ENCODE measurements around the gene ORMDL1. TPM values are rescaled to one million over a fixed set of nuclear protein-coding genes. Genes with fewer than 3 reads are reported as not detected.

The ORMDL1 gene
- polyA plus RNA-seq, result 10 to 100 TPM; 30.3 to 67.8 (median 39.4) TPM

DNA sequence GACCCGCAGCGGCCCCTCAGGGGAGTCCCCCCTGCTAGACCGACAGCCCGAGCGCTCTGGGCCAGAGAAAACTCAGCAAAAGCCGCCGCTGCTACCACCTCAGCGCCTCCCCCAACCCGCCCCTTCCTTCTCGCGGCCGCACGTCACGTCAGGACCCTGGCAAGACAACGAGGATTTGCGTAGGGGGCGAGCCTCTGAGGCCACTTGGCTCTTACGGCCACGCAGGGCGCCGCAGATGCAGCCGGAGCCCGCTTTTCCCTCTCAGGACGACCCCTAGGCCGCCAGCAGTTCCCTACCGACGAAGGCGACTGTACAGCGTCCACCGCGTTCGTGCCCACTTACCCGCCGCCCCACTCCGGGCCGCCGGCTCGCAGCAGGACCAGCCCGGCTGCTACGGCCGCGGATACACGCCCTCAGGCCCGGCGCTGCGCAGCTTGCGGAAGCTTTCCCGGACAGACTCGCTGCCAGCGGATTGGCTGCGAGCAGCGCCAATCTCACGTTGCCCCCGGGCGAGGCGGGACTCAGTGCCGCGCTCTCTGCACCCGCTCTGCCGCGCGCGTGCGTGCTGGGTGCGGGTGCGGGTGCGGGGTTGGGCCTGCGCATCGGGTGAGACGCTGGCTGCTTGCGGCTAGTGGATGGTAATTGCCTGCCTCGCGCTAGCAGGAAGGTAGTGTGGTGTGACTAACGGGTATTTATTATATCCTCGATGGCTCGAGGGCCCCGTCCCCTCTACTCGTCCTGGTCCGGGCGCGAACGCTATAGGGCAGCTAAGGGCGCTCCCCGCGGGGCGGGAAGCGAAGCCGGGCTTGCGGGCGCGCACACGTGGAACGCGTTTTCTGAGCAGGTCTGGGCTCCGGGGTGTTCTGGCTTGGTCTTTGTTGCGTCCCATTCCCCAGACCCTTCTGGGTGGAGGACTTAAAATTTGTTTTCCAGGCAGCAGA lies at the start of gene ORMDL1, which contains the start of gene PMS1:
ORMDL1 (minus strand) TSS at position 413 of the 941 bp plus-strand sequence. CDS start 1,744 bp downstream, outside the sequence.
PMS1 (plus strand) TSS at position 524 of the 941 bp plus-strand sequence. CDS start 7,360 bp downstream, outside the sequence.
- WGBS, 3 donors, result 0 to 1% (median 1%) methylated on average over 91 to 96 of the region's 96 CpGs
- H3K27ac ChIP-seq (ENCODE audit: low read depth, low read length), result peak within 1 kb of the TSS; percentile 6

GRCh38 chr2:189830510-189830909 lies 46.4 kb upstream of the ORMDL1 start:
- 100% methylated on average over 1 of the region's 1 CpG for WGBS, 3 donors
- H3K27ac ChIP-seq (ENCODE audit: low read depth, low read length), result no peak overlapping the region

- WGBS, 3 donors, result 61 to 86% (median 85%) methylated on average over 4 of the region's 4 CpGs
- no peak overlapping the region for H3K27ac ChIP-seq (ENCODE audit: low read depth, low read length)
These were observed 45.1 kb upstream of the ORMDL1 start for GRCh38 chr2:189829102-189829833.

- no peak overlapping the region for H3K27ac ChIP-seq (ENCODE audit: low read depth, low read length)
- WGBS, 3 donors, result 95 to 99% (median 98%) methylated on average over 5 of the region's 5 CpGs
These were observed 41.9 kb upstream of the ORMDL1 start for GRCh38 chr2:189826039-189826438.

DNA sequence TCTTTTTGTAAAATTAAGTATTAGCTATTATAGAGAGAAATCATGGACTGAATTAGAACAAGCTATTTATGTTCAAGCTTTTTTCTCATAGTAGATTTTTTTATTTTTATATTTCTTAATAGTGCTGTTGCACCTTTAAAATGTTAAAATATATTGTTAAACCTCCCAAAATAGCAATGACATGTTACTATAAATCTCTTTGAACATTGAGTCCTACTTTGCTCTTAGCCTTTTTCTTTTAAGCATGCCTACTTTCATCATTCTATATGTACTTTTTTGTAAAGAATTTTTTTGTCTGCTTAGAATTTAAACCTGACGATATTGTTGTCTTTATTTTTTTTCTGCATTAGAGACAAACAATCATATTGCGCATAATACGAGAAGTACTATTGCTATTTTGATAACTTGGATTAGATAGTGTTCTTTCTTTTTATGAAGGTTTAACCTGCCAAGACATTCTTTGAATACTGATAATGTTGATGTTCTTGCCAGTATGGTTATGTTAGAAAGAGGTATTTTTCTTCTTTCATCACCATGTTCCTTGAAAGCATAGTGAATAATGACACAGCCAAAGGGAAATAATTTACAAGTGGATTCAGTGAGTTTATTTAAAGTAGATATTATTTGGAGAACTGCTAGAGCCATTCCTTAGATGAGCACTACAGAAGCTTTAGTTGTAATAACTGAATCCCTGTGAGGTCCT lies 40.7 kb upstream of the ORMDL1 start:
- 38 to 89% (median 88%) methylated on average over 3 of the region's 3 CpGs for WGBS, 3 donors
- no peak overlapping the region for H3K27ac ChIP-seq (ENCODE audit: low read depth, low read length)

GRCh38 chr2:189821953-189822748 lies 38.0 kb upstream of the ORMDL1 start:
- no peak overlapping the region for H3K27ac ChIP-seq (ENCODE audit: low read depth, low read length)
- 93 to 97% (median 95%) methylated on average over 33 of the region's 33 CpGs for WGBS, 3 donors

DNA sequence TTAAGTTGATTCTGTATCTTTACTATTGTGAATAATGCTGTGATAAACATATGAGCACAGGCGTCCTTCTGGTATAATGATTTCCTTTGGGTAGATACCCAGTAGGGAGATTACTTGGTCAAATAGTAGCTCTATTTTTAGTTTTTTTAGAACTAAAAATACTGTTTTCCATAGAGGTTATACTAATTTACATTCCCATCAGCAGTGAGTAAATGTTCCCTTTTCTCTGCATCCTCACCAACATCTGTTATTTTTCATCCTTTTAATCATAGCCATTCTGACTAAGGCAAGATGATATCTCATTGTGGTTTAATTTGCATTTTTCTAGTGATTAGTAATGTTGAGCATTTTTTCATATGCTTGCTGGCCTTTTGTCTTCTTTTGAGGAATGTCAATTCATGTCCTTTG lies 35.2 kb upstream of the ORMDL1 start:
- WGBS, 3 donors, result 73 to 93% (median 91%) methylated on average over 1 of the region's 1 CpG
- H3K27ac ChIP-seq (ENCODE audit: low read depth, low read length), result no peak overlapping the region

GRCh38 chr2:189818249-189819038 lies 34.3 kb upstream of the ORMDL1 start:
- 81 to 93% (median 91%) methylated on average over 3 of the region's 3 CpGs for WGBS, 3 donors
- no peak overlapping the region for H3K27ac ChIP-seq (ENCODE audit: low read depth, low read length)

DNA sequence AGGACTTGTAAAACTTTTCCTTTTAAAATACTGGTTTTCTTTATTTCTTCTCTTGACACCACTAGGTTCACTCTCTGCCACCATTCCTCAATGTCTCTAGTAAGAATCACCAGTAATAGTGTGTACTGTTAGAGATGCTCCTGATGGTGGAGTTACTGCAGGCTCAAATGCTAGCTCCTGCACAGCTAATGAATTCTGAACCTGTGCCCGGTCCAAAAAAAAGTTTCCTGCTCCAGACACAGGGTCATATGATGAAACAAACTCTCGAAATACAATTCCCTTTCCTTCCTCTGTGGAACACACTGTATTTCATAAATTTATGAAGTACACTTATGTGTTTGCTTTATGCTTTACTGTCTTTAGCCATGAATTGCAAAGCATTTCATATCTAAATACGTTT lies 19.3 kb upstream of the ORMDL1 start:
- 49 to 80% (median 49%) methylated on average over 3 of the region's 3 CpGs for WGBS, 3 donors
- no peak overlapping the region for H3K27ac ChIP-seq (ENCODE audit: low read depth, low read length)

GRCh38 chr2:189802396-189802912 lies 18.3 kb upstream of the ORMDL1 start:
- H3K27ac ChIP-seq (ENCODE audit: low read depth, low read length), result no peak overlapping the region
- 89 to 94% (median 90%) methylated on average over 2 of the region's 2 CpGs for WGBS, 3 donors

- no peak overlapping the region for H3K27ac ChIP-seq (ENCODE audit: low read depth, low read length)
- WGBS, 3 donors, result 79 to 83% (median 80%) methylated on average over 2 of the region's 2 CpGs
These were observed 15.4 kb upstream of the ORMDL1 start for GRCh38 chr2:189799531-189799930.

DNA sequence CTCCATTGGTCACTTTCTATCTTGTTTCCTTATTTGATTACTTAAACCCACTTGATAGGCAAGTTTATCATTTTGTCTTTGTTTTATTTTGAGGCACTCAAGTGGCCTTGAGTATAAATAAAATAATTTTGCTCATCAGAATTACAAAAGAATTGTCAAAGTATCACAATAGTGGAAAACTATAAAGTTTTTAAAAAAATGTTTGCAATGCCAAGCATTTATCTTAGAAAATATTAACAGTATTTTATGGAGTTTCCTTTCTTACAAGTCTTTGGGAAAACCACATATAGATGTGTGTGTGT lies 14.8 kb upstream of the ORMDL1 start:
- no peak overlapping the region for H3K27ac ChIP-seq (ENCODE audit: low read depth, low read length)

DNA sequence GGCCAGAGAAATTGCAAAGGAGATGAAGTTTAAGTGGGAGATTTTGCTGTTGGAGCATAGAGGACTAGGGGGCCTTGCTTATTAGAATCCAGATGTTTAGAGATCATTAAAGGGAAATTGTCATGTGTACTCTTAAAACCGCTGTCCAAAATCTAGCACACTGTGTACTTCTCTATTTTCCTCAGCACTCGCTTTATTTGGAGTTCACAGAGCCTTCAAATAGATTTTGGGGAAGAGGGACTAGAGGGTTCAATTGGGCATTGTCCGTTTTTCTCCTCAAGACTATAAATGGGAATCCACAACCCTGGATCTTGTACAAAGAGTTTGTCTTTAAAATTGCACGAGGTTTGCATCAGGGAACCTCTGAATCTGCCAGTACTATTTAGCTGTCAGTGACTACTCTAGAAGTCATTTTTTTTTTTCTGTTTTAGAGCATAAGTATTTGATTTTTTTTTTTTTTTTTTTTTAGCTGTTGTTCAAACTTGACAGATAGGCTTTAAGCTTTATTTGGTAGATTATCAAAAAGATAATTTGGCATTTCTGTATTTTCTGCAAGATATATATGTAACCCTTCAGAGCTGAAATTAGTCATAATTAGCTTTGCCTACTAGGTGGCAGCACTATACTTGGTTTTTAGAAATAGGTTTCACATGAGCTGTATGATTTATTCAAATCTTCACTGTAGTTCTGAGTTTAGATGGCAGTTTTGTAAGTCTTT lies 14.3 kb upstream of the ORMDL1 start:
- 60 to 71% (median 62%) methylated on average over 4 of the region's 4 CpGs for WGBS, 3 donors

DNA sequence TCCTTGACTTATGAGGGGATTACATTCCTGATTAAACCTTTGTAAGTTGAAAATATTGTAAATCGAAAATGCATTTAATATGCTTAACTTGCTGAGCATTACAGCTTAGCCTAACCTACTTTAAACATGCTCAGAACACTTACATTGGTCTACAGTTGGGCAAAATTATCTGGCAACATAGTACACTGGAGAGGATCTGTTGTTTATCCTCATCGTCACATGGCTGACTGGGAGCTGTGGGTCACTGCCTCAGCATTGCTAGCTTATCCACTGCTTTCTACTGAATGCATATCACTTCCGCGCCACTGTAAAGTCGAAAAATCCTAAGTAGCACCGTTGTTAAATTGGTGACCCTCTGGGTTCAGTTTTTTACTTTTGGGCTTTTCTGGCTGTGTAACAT lies 13.8 kb upstream of the ORMDL1 start:
- 88 to 91% (median 88%) methylated on average over 6 of the region's 6 CpGs for WGBS, 3 donors

More for the DNA sequence above, 14.3 kb upstream of the ORMDL1 start:
- H3K27ac ChIP-seq (ENCODE audit: low read depth, low read length), result no peak overlapping the region

GRCh38 chr2:189794310-189794709 lies 10.2 kb upstream of the ORMDL1 start:
- 98 to 100% (median 99%) methylated on average over 1 of the region's 1 CpG for WGBS, 3 donors
- no peak overlapping the region for H3K27ac ChIP-seq (ENCODE audit: low read depth, low read length)

More for the DNA sequence above, 13.8 kb upstream of the ORMDL1 start:
- H3K27ac ChIP-seq (ENCODE audit: low read depth, low read length), result no peak overlapping the region

DNA sequence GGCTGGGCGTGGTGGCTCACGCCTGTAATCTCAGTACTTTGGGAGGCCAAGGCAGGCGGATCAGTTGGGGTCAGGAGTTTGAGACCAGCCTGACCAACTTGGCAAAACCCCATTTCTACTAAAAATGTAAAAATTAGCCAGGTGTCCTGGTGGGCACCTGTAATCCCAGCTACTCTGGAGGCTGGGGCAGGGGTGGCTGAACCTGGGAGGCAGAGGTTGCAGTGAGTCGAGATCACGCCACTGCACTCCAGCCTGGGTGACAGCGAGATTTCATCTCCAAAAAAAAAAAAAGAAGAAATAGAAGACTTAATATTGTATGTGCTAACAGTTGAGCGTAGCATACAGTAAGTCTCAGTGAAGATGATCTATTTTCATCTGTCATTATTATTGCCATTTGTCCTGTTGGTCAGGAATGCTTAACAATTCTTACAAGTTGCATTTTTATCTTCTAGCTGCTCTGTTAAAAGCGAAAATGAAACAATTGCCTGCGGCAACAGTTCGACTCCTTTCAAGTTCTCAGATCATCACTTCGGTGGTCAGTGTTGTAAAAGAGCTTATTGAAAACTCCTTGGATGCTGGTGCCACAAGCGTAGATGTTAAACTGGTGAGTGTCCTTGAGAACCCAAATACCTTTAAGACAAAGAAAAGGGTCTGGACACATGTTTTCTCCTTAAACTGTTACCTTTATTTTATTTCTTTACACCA lies 7.4 kb upstream of the ORMDL1 start:
- 92 to 94% (median 93%) methylated on average over 12 of the region's 12 CpGs for WGBS, 3 donors
- no peak overlapping the region for H3K27ac ChIP-seq (ENCODE audit: low read depth, low read length)

Data from adipose tissue (tissue), 3 donors.